HepG2 (cell line): ENCODE measurements around the gene SPHK1. TPM values are rescaled to one million over a fixed set of nuclear protein-coding genes. Genes with fewer than 3 reads are reported as not detected.
A peak's percentile ranks its signal among the peaks of the same experiment; 100 is the strongest.

Experiments used
- ASH2L ChIP-seq: fragments of 300-600, 200-600 bp; sonication (generic); IDR thresholded peaks from 2 replicates; pipeline ENCODE4 v1.7.0; 2017; ENCODE audit warnings: low read depth, mild to moderate bottlenecking, moderate library complexity, mixed read lengths, low read length; ENCODE audit not compliant: insufficient read length
- MAFF ChIP-seq: IDR thresholded peaks from 2 replicates; pipeline ENCODE4 v1.6.1; 2011; ENCODE audit warnings: low read depth, low read length, improper control_type of control experiment
- MTF1 ChIP-seq: sonication (generic); formaldehyde crosslinking; IDR thresholded peaks from 2 replicates; pipeline ENCODE4 v1.5.0; 2020; ENCODE audit warnings: missing genetic modification reagents
- NR2C2 ChIP-seq: sonication (generic); formaldehyde crosslinking; IDR thresholded peaks from 2 replicates; pipeline ENCODE4 v1.4.0; 2020; ENCODE audit warnings: missing genetic modification reagents, mild to moderate bottlenecking, moderate library complexity, borderline replicate concordance
- RNF2 ChIP-seq: fragments of 450-650 bp; conservative IDR thresholded peaks from 2 replicates; pipeline ENCODE4 v1.6.1; 2016; ENCODE audit warnings: low read depth
- SALL1 ChIP-seq: sonication (generic); formaldehyde crosslinking; IDR thresholded peaks from 2 replicates; pipeline ENCODE4 v1.8.0; 2022; ENCODE audit warnings: mild to moderate bottlenecking, missing genetic modification reagents
- SKI ChIP-seq: fragments of 450-650 bp; IDR thresholded peaks from one replicate; pipeline ENCODE4 v1.6.1; 2018; ENCODE audit warnings: mild to moderate bottlenecking; ENCODE audit not compliant: partially characterized antibody
- SOX13 ChIP-seq, 3 experiments: fragments of 450-650 bp in 1 of 3; sonication (generic) in 1 of 3; formaldehyde crosslinking in 1 of 3; IDR thresholded peaks in 2 of 3; conservative IDR thresholded peaks in 1 of 3; 2 replicates each; pipeline versions ENCODE4 v1.5.0 to v1.6.1; 2016 to 2020; ENCODE audit warnings: antibody characterized with exemption in 1 of 3, mild to moderate bottlenecking in 1 of 3, missing compliant biosample characterization in 1 of 3, missing genetic modification reagents in 1 of 3, moderate library complexity in 1 of 3
- SP1 ChIP-seq, 2 experiments: fragments of 450-650 bp in 1 of 2; sonication (generic) in 1 of 2; formaldehyde crosslinking in 1 of 2; IDR thresholded peaks; 2 replicates each; pipeline versions ENCODE4 v1.4.0 to v1.6.1; 2016 to 2020; ENCODE audit warnings: missing genetic modification reagents in 1 of 2
- TSC22D2 ChIP-seq: sonication (generic); formaldehyde crosslinking; IDR thresholded peaks from 2 replicates; pipeline ENCODE4 v1.5.1; 2020; ENCODE audit warnings: missing genetic modification reagents, mild to moderate bottlenecking, borderline replicate concordance
- ZFP91 ChIP-seq: sonication (generic); formaldehyde crosslinking; IDR thresholded peaks from 2 replicates; pipeline ENCODE4 v1.9.0; 2022; ENCODE audit warnings: missing genetic modification reagents, mild to moderate bottlenecking, borderline replicate concordance
- ZNF136 ChIP-seq: sonication (generic); formaldehyde crosslinking; IDR thresholded peaks from 2 replicates; pipeline ENCODE4 v1.8.1; 2022; ENCODE audit warnings: low read depth, mild to moderate bottlenecking, moderate library complexity, missing genetic modification reagents
- ZNF224 ChIP-seq: sonication (generic); formaldehyde crosslinking; IDR thresholded peaks from 2 replicates; pipeline ENCODE4 v1.5.0; 2020; ENCODE audit warnings: mild to moderate bottlenecking, missing genetic modification reagents
- ZNF280D ChIP-seq: sonication (generic); formaldehyde crosslinking; IDR thresholded peaks from 2 replicates; pipeline ENCODE4 v1.5.1; 2020; ENCODE audit warnings: mild to moderate bottlenecking, missing genetic modification reagents
- ZNF383 ChIP-seq: sonication (generic); formaldehyde crosslinking; IDR thresholded peaks from 2 replicates; pipeline ENCODE4 v1.4.0; 2020; ENCODE audit warnings: missing genetic modification reagents, mild to moderate bottlenecking, borderline replicate concordance
- ZNF563 ChIP-seq: sonication (generic); formaldehyde crosslinking; IDR thresholded peaks from 2 replicates; pipeline ENCODE4 v1.8.0; 2022; ENCODE audit warnings: mild to moderate bottlenecking, moderate library complexity, missing genetic modification reagents
- ZNF570 ChIP-seq: sonication (generic); formaldehyde crosslinking; IDR thresholded peaks from 2 replicates; pipeline ENCODE4 v1.4.0; 2020; ENCODE audit warnings: mild to moderate bottlenecking, missing genetic modification reagents, borderline replicate concordance
- ZNF644 ChIP-seq: IDR thresholded peaks from 2 replicates; pipeline ENCODE4 v1.6.1; 2016; ENCODE audit warnings: low read depth
- ZNF749 ChIP-seq: sonication (generic); formaldehyde crosslinking; IDR thresholded peaks from 2 replicates; pipeline ENCODE4 v1.8.0; 2022; ENCODE audit warnings: mild to moderate bottlenecking, missing genetic modification reagents, moderate library complexity, borderline replicate concordance
- ZNF878 ChIP-seq: sonication (generic); formaldehyde crosslinking; IDR thresholded peaks from 2 replicates; pipeline ENCODE4 v1.8.1; 2023; ENCODE audit warnings: mild to moderate bottlenecking, missing genetic modification reagents, moderate library complexity
- ZSCAN20 ChIP-seq: sonication (generic); formaldehyde crosslinking; IDR thresholded peaks from 2 replicates; pipeline ENCODE4 v1.4.0; 2020; ENCODE audit warnings: missing genetic modification reagents, mild to moderate bottlenecking, borderline replicate concordance
- ZZZ3 ChIP-seq: sonication (generic); formaldehyde crosslinking; IDR thresholded peaks from 2 replicates; pipeline ENCODE4 v1.4.0; 2020; ENCODE audit warnings: missing genetic modification reagents, mild to moderate bottlenecking, borderline replicate concordance
- polyA plus RNA-seq, 8 experiments: library from polyadenylated mRNA; depleted of rRNA in 3 of 8; stranded (reverse) in 7 of 8; unstranded in 1 of 8; fragments of >200 nt; fragmentation: Illumina TruSeq in 4 of 8; extraction: Trizol in 4 of 8; gene quantifications; 2 replicates each; pipeline versions ENCODE4 v1.2.1 to v1.2.3, GENCODE V29; 2011 to 2016; ENCODE audit warnings: low read depth in 4 of 8, missing spikeins in 1 of 8, mixed read lengths in 1 of 8; ENCODE audit not compliant: insufficient read depth in 1 of 8
- total RNA-seq, 5 experiments: library from RNA; depleted of rRNA; stranded (reverse); fragments of >200 nt; fragmentation: Illumina TruSeq; extraction: Trizol; gene quantifications; 2 replicates each; pipeline ENCODE4 v1.2.3, GENCODE V29; 2016; ENCODE audit warnings: low read depth in 1 of 5
- TF ChIP-seq, protein P1 (sequence below): sonication (generic); formaldehyde crosslinking; IDR thresholded peaks from 2 replicates; pipeline ENCODE4 v1.4.0; 2020; ENCODE audit warnings: low read depth, mild to moderate bottlenecking, missing genetic modification reagents

The SPHK1 gene
- total and polyA plus RNA-seq, 2 of the 13 experiments (the other 11 are each of a cell fraction or from before 2014, with no cell fraction given) = 129 to 160 TPM

DNA sequence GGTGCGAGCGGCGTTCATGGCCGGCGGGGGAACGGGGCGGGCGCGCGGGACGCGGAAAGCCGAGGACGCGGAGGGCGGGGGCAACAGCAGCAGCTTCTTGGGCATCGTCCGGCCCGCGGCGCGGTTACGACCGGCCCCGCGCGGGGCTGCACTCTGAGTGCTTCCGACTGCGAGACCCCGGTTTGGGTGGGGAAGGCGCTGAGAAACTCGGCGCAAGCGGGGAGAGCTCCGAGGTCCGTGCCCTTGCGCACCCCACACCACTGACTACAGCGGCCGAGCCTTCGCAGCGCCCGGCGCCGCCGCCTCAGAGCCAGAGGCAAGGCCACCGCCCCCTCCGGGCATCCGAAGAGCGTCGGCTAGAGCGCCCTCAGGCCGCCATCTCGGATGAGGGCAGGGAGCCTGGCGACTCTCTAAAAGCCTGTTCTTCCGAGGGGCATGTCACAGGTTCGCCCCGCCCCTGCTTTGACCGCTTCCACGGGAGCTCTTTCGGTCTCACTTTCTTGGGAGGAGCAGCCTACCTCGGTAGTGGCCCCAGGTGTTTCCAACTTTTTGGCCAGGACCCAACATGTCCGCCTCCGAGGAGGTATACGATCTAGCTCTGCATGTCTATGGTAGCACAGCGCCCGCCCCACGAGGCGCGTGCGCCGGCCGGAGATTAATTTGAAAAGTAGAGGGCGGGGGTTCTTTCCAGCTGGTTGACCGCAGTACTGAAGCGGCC, 30.7 kb upstream of the SPHK1 start, which contains the start of gene PRPSAP1 (continued):
- TF ChIP-seq ZZZ3 (CRISPR knock-in tag) (peak; percentile 52; the same call in 1 of the 2 replicates), ZNF749 (CRISPR knock-in tag) (peak; percentile 93), ZSCAN20 (peak; percentile 82), SP1 (IDR thresholded peaks at IDR 0.05) (no peak), SP1 (CRISPR knock-in tag; IDR thresholded peaks at IDR 0.05) (peak; percentile 65; the same call in 1 of the 2 replicates), MTF1 (CRISPR knock-in tag) (peak; percentile 73), SOX13 (IDR thresholded peaks at IDR 0.05) (no peak; the same call in 1 of the 2 replicates), SOX13 (CRISPR knock-in tag; conservative IDR thresholded peaks at IDR 0.05 in 1 of 2, IDR thresholded peaks at IDR 0.05 in 1 of 2) (peak in 1 of 2 experiments; percentile 69; a peak in 2 of 4 replicates), NR2C2 (peak; percentile 88), RNF2 (no peak), ASH2L (peak; percentile 96), ZNF383 (CRISPR knock-in tag) (0 out of 2 replicates have a peak, but pooled peaks have one; percentile 48), SALL1 (CRISPR knock-in tag) (peak; percentile 92), ZNF878 (CRISPR knock-in tag) (peak; percentile 93), ZNF280D (peak; percentile 58; the same call in 1 of the 2 replicates), ZNF136 (CRISPR knock-in tag) (peak; percentile 96; the same call in 1 of the 2 replicates), TSC22D2 (0 out of 2 replicates have a peak, but pooled peaks have one; percentile 75), ZNF563 (CRISPR knock-in tag) (peak; percentile 87), SKI (peak; percentile 75), ZNF224 (CRISPR knock-in tag) (peak; percentile 67; the same call in 1 of the 2 replicates), ZNF644 (CRISPR knock-in tag) (no peak), MAFF (no peak), ZFP91 (CRISPR knock-in tag) (peak; percentile 94), ZNF570 (peak; percentile 61; the same call in 1 of the 2 replicates)
- TF ChIP-seq, protein P1, sequence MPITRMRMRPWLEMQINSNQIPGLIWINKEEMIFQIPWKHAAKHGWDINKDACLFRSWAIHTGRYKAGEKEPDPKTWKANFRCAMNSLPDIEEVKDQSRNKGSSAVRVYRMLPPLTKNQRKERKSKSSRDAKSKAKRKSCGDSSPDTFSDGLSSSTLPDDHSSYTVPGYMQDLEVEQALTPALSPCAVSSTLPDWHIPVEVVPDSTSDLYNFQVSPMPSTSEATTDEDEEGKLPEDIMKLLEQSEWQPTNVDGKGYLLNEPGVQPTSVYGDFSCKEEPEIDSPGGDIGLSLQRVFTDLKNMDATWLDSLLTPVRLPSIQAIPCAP (CRISPR knock-in tag) = peak; percentile 95; the same call in 1 of the 2 replicates
